ENCODE measurements around the gene KIF1B. TPM values are rescaled to one million over a fixed set of nuclear protein-coding genes. Genes with fewer than 3 reads are reported as not detected.
"Not testable (repeated sequence)": the region's sequence is repeated elsewhere in the genome, so short reads cannot be mapped to it uniquely, and the experiment has no call there.

KIF1B gene
- total and polyA plus RNA-seq, 8 donors = 8.2 to 26.4 (median 19.3) TPM

- WGBS, 2 donors = 80 to 85% methylated on average over 7 of the region's 7 CpGs
- no peak for TF ChIP-seq CTCF (IDR thresholded peaks at IDR 0.05)
- H3K27ac ChIP-seq = no peak overlapping the region
- no peak overlapping the region for H3K4me3 ChIP-seq
- no peaks in the 10 kb centered on the region for H3K9me3 ChIP-seq
- H3K36me3 ChIP-seq = no peaks in the 10 kb centered on the region
- intact Hi-C loops (cut with DNase I) = no loop called here
- DNase-seq (no peak), FAIRE-seq (no peak), ATAC-seq (no peak)
- peaks cover 13 to 23% (median 14%) of the 10 kb centered on the region in 3 donors for H3K4me1 ChIP-seq
- no peaks in the 10 kb centered on the region for H3K27me3 ChIP-seq
Measured at GRCh38 chr1:10216090-10216749, 5.8 kb downstream of the KIF1B start.

- H3K4me1 ChIP-seq = peaks cover 5 to 18% (median 5%) of the 10 kb centered on the region in 3 donors
- no peak for DNase-seq
- no peak for TF ChIP-seq CTCF (IDR thresholded peaks at IDR 0.05)
- peak overlapping the region in 1 of 4 donors; percentile 30 for H3K27ac ChIP-seq
- H3K27me3 ChIP-seq = no peaks in the 10 kb centered on the region
- WGBS, 2 donors = 39 to 43% methylated on average over 5 of the region's 5 CpGs
- FAIRE-seq = no peak
- no peak overlapping the region for H3K4me3 ChIP-seq
- ATAC-seq = peak in 3 of 4 donors; percentile 39 to 53 (median 47)
- no peaks in the 10 kb centered on the region for H3K36me3 ChIP-seq
- intact Hi-C loops (cut with DNase I) = no loop called here
- no peaks in the 10 kb centered on the region for H3K9me3 ChIP-seq
Measured at GRCh38 chr1:10217748-10218441, 7.5 kb downstream of the KIF1B start.

GRCh38 chr1:10220200-10220599 lies 9.8 kb downstream of the KIF1B start:
- no peak overlapping the region for H3K27ac ChIP-seq
- no peak overlapping the region for H3K4me3 ChIP-seq
- FAIRE-seq (no peak), ATAC-seq (no peak), DNase-seq (no peak)
- intact Hi-C loops (cut with DNase I) = no loop called here
- no peaks in the 10 kb centered on the region for H3K36me3 ChIP-seq
- no peak for TF ChIP-seq CTCF (IDR thresholded peaks at IDR 0.05)
- H3K4me1 ChIP-seq = peaks cover 0 to 18% (median 5%) of the 10 kb centered on the region in 3 donors
- no peaks in the 10 kb centered on the region for H3K27me3 ChIP-seq
- H3K9me3 ChIP-seq = no peaks in the 10 kb centered on the region

GRCh38 chr1:10220657-10221056 lies 10.3 kb downstream of the KIF1B start:
- peaks cover 0 to 18% (median 5%) of the 10 kb centered on the region in 3 donors for H3K4me1 ChIP-seq
- FAIRE-seq; ATAC-seq; H3K27ac ChIP-seq; H3K4me3 ChIP-seq; H3K36me3 ChIP-seq; H3K9me3 ChIP-seq; H3K27me3 ChIP-seq; intact Hi-C loops (cut with DNase I); DNase-seq: not testable (repeated sequence)
- 91 to 92% methylated on average over 6 of the region's 6 CpGs for WGBS, 2 donors

GRCh38 chr1:10225573-10225972 lies 15.2 kb downstream of the KIF1B start:
- Histone ChIP-seq H3K27ac (no peak overlapping the region), H3K27me3 (no peaks in the 10 kb centered on the region), H3K4me1 (peaks cover 0 to 7% (median 0%) of the 10 kb centered on the region in 3 donors), H3K4me3 (no peak overlapping the region), H3K9me3 (no peaks in the 10 kb centered on the region), H3K36me3 (no peaks in the 10 kb centered on the region)
- TF ChIP-seq CTCF (IDR thresholded peaks at IDR 0.05) = no peak
- ATAC-seq (no peak), FAIRE-seq (no peak), DNase-seq (no peak)
- WGBS, 2 donors = 90 to 100% methylated on average over 1 of the region's 1 CpG
- intact Hi-C loops (cut with DNase I) = no loop called here

All from pancreas (tissue), 10 donors.